ENCODE data around the gene EXOSC7.

The EXOSC7 gene

DNA sequence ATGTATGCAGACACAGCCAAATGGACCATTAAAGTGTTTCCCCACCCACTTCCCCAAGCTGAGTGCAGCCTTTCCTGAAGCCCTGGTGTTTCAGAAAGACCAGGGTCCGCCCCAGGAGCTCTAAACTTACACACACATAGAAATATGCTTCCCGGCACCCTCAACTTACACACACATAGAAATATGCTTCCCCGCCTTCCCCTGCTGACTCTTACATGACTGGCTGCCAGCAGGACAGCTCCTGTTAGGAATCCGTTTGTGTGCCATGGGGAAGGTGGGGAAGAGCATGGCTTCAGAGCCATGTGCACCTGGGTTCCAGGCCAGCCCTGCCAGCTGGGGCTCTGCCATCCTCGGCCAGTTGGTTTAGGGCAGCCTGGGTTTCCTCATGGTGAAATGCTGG lies 53.6 kb downstream of the EXOSC7 start:
- H3K79me1 ChIP-seq (ENCODE audit: low read depth, low read length), result no peaks in the 10 kb centered on the region
- DNase-seq (ENCODE audit: low spot score), result no peak
- H3K4me3 ChIP-seq (ENCODE audit: low read length in 2 of 2), result peak overlapping the region in 1 of 2 donors; percentile 11
- no peak overlapping the region for H3K14ac ChIP-seq (ENCODE audit: low read length)
- H4K8ac ChIP-seq (ENCODE audit: low read depth, low read length), result no peak overlapping the region
- no peak overlapping the region for H2AK5ac ChIP-seq (ENCODE audit: low read depth, low read length)
- no peak overlapping the region for H3K18ac ChIP-seq (ENCODE audit: low read length)
- H3K23ac ChIP-seq (ENCODE audit: low read depth, low read length, poor library complexity), result no peak overlapping the region
- H4K91ac ChIP-seq (ENCODE audit: low read depth, low read length, poor library complexity), result no peak overlapping the region
- H2BK120ac ChIP-seq (ENCODE audit: low read depth, low read length), result no peak overlapping the region
- no peaks in the 10 kb centered on the region for H3K9me3 ChIP-seq (replicated peaks in 1 of 2; ENCODE audit: control insufficient read depth in 2 of 2, insufficient read depth in 1 of 2, low read depth in 1 of 2, low read length in 2 of 2)
- no peak overlapping the region for H3K27ac ChIP-seq (replicated peaks; ENCODE audit: low read length)
- H3K4me2 ChIP-seq (ENCODE audit: insufficient read depth, low read length, poor library complexity, severe bottlenecking), result no peak overlapping the region
- H2BK12ac ChIP-seq (ENCODE audit: low read length), result no peak overlapping the region
- no CpG with 5 or more reads among the region's 5 CpGs for WGBS, 2 donors (ENCODE audit: extremely low coverage in 2 of 2, insufficient read length in 2 of 2, insufficient replicate concordance in 1 of 2)
- H2AFZ ChIP-seq (ENCODE audit: low read length), result no peak overlapping the region
- H3K9ac ChIP-seq (ENCODE audit: low read depth, low read length, poor library complexity), result no peak overlapping the region
- H3K4me1 ChIP-seq (ENCODE audit: control insufficient read depth in 2 of 2, insufficient read depth in 1 of 2, low read depth in 1 of 2, low read length in 2 of 2), result peaks cover 0 to 11% of the 10 kb centered on the region in 2 donors
- H3K36me3 ChIP-seq (replicated peaks in 1 of 2; ENCODE audit: control insufficient read depth in 2 of 2, insufficient read depth in 2 of 2, low read length in 2 of 2), result no peaks in the 10 kb centered on the region
- peaks cover 0 to 14% (median 4%) of the 10 kb centered on the region in 3 experiments for H3K27me3 ChIP-seq (ENCODE audit: control insufficient read depth in 3 of 3, insufficient read depth in 3 of 3, low read depth in 1 of 3, low read length in 3 of 3)
- no peak overlapping the region for H2BK5ac ChIP-seq (ENCODE audit: low read length)
- H2BK15ac ChIP-seq (ENCODE audit: low read length), result no peak overlapping the region
- no peak overlapping the region for H3K4ac ChIP-seq (ENCODE audit: low read length)

DNA sequence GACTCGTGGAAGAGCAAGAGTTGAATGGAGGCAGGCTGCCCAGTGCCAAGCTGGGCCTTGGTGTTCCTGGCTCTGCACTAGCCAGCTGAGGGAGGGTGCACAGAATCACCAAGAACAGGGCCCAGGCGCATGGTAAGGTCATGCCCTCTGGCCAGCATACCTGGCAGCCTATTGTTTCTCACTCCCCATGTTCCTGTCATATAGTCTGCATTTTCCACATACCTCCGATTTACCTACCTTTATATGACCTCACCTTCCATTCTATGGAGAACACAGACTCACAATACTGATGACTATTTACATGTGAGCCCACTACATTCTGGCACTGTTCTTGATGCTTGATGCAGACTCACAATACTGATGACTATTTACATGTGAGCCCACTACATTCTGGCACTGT lies 55.5 kb downstream of the EXOSC7 start:
- Histone ChIP-seq H2BK15ac (ENCODE audit: low read length) (no peak overlapping the region), H2BK120ac (ENCODE audit: low read depth, low read length) (no peak overlapping the region), H3K9ac (ENCODE audit: low read depth, low read length, poor library complexity) (no peak overlapping the region), H3K4me1 (ENCODE audit: control insufficient read depth in 2 of 2, insufficient read depth in 1 of 2, low read depth in 1 of 2, low read length in 2 of 2) (peaks cover 4 to 13% of the 10 kb centered on the region in 2 donors), H2BK5ac (ENCODE audit: low read length) (no peak overlapping the region), H3K27ac (replicated peaks; ENCODE audit: low read length) (no peak overlapping the region), H3K18ac (ENCODE audit: low read length) (no peak overlapping the region), H3K23ac (ENCODE audit: low read depth, low read length, poor library complexity) (no peak overlapping the region), H3K4me3 (ENCODE audit: low read length in 2 of 2) (no peak overlapping the region), H4K91ac (ENCODE audit: low read depth, low read length, poor library complexity) (no peak overlapping the region), H3K36me3 (replicated peaks in 1 of 2; ENCODE audit: control insufficient read depth in 2 of 2, insufficient read depth in 2 of 2, low read length in 2 of 2) (no peaks in the 10 kb centered on the region), H3K27me3 (ENCODE audit: control insufficient read depth in 3 of 3, insufficient read depth in 3 of 3, low read depth in 1 of 3, low read length in 3 of 3) (peaks cover 0 to 20% (median 18%) of the 10 kb centered on the region in 3 experiments), H3K4ac (ENCODE audit: low read length) (no peak overlapping the region), H3K9me3 (replicated peaks in 1 of 2; ENCODE audit: control insufficient read depth in 2 of 2, insufficient read depth in 1 of 2, low read depth in 1 of 2, low read length in 2 of 2) (no peaks in the 10 kb centered on the region), H4K8ac (ENCODE audit: low read depth, low read length) (no peak overlapping the region), H2BK12ac (ENCODE audit: low read length) (no peak overlapping the region), H2AFZ (ENCODE audit: low read length) (no peak overlapping the region), H3K79me1 (ENCODE audit: low read depth, low read length) (no peaks in the 10 kb centered on the region), H3K4me2 (ENCODE audit: insufficient read depth, low read length, poor library complexity, severe bottlenecking) (no peak overlapping the region), H3K14ac (ENCODE audit: low read length) (no peak overlapping the region), H2AK5ac (ENCODE audit: low read depth, low read length) (no peak overlapping the region)
- no peak for DNase-seq (ENCODE audit: low spot score)
- WGBS, 2 donors (ENCODE audit: extremely low coverage in 2 of 2, insufficient read length in 2 of 2, insufficient replicate concordance in 1 of 2), result no CpG with 5 or more reads among the region's 3 CpGs

DNA sequence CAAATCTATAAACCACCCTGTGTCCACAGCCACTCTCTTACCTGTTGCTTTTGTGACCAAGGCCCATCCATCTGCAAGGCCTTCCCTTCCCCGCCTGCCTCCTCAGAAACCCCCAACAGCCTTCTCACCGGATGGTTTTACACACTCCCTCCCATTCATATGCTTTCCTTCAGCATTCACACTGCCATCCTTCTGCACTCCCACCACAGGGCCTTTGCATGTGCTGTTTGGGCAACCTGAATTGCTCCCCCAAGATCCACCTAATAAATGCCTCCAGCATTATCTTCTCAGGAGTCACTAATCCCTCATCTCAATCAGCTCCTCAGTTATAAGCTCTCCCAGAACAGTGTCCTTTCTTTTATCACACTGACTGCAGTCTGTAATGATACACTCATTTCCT lies 56.1 kb downstream of the EXOSC7 start:
- Histone ChIP-seq H2BK12ac (ENCODE audit: low read length) (no peak overlapping the region), H3K27me3 (ENCODE audit: control insufficient read depth in 3 of 3, insufficient read depth in 3 of 3, low read depth in 1 of 3, low read length in 3 of 3) (peaks cover 0 to 26% (median 22%) of the 10 kb centered on the region in 3 experiments), H3K9ac (ENCODE audit: low read depth, low read length, poor library complexity) (no peak overlapping the region), H2AK5ac (ENCODE audit: low read depth, low read length) (no peak overlapping the region), H3K36me3 (replicated peaks in 1 of 2; ENCODE audit: control insufficient read depth in 2 of 2, insufficient read depth in 2 of 2, low read length in 2 of 2) (no peaks in the 10 kb centered on the region), H3K18ac (ENCODE audit: low read length) (no peak overlapping the region), H2BK15ac (ENCODE audit: low read length) (no peak overlapping the region), H2AFZ (ENCODE audit: low read length) (no peak overlapping the region), H3K23ac (ENCODE audit: low read depth, low read length, poor library complexity) (no peak overlapping the region), H4K8ac (ENCODE audit: low read depth, low read length) (no peak overlapping the region), H3K79me1 (ENCODE audit: low read depth, low read length) (no peaks in the 10 kb centered on the region), H2BK5ac (ENCODE audit: low read length) (no peak overlapping the region), H3K27ac (replicated peaks; ENCODE audit: low read length) (no peak overlapping the region), H2BK120ac (ENCODE audit: low read depth, low read length) (no peak overlapping the region), H3K4me2 (ENCODE audit: insufficient read depth, low read length, poor library complexity, severe bottlenecking) (no peak overlapping the region), H3K4me3 (ENCODE audit: low read length in 2 of 2) (no peak overlapping the region), H3K14ac (ENCODE audit: low read length) (no peak overlapping the region), H3K4me1 (ENCODE audit: control insufficient read depth in 2 of 2, insufficient read depth in 1 of 2, low read depth in 1 of 2, low read length in 2 of 2) (peaks cover 4 to 7% of the 10 kb centered on the region in 2 donors), H3K9me3 (replicated peaks in 1 of 2; ENCODE audit: control insufficient read depth in 2 of 2, insufficient read depth in 1 of 2, low read depth in 1 of 2, low read length in 2 of 2) (no peaks in the 10 kb centered on the region), H3K4ac (ENCODE audit: low read length) (no peak overlapping the region), H4K91ac (ENCODE audit: low read depth, low read length, poor library complexity) (no peak overlapping the region)
- no peak for DNase-seq (ENCODE audit: low spot score)
- no CpG with 5 or more reads among the region's 2 CpGs for WGBS, 2 donors (ENCODE audit: extremely low coverage in 2 of 2, insufficient read length in 2 of 2, insufficient replicate concordance in 1 of 2)

DNA sequence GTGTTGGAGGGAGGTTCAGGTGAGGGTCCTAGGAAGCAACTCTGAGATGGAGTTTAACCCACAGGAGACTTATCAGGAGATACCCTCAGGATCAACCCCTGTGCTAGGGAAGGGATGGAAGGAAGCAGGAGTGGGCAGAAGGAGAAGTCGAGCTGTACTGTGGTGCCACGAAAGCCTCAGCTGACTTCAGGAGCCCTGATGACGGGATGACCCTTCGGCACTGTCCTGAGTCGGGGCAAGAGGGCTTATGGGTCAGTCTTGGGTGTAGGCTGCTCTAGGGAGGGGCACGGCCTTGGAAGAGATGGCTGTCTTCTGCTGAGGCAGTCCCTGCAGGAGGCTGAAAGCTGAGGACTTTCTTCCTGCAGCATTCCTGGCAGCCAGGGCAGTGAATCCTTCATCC lies 57.7 kb downstream of the EXOSC7 start:
- H3K9me3 ChIP-seq (replicated peaks in 1 of 2; ENCODE audit: control insufficient read depth in 2 of 2, insufficient read depth in 1 of 2, low read depth in 1 of 2, low read length in 2 of 2), result no peaks in the 10 kb centered on the region
- H3K4me2 ChIP-seq (ENCODE audit: insufficient read depth, low read length, poor library complexity, severe bottlenecking), result no peak overlapping the region
- no peak overlapping the region for H3K18ac ChIP-seq (ENCODE audit: low read length)
- H3K14ac ChIP-seq (ENCODE audit: low read length), result no peak overlapping the region
- no CpG with 5 or more reads among the region's 6 CpGs for WGBS, 2 donors (ENCODE audit: extremely low coverage in 2 of 2, insufficient read length in 2 of 2, insufficient replicate concordance in 1 of 2)
- DNase-seq (ENCODE audit: low spot score), result no peak
- peaks cover 0 to 27% (median 22%) of the 10 kb centered on the region in 3 experiments for H3K27me3 ChIP-seq (ENCODE audit: control insufficient read depth in 3 of 3, insufficient read depth in 3 of 3, low read depth in 1 of 3, low read length in 3 of 3)
- no peak overlapping the region for H3K23ac ChIP-seq (ENCODE audit: low read depth, low read length, poor library complexity)
- no peak overlapping the region for H2BK12ac ChIP-seq (ENCODE audit: low read length)
- no peaks in the 10 kb centered on the region for H3K79me1 ChIP-seq (ENCODE audit: low read depth, low read length)
- H3K4ac ChIP-seq (ENCODE audit: low read length), result no peak overlapping the region
- no peak overlapping the region for H3K9ac ChIP-seq (ENCODE audit: low read depth, low read length, poor library complexity)
- no peak overlapping the region for H2AK5ac ChIP-seq (ENCODE audit: low read depth, low read length)
- no peak overlapping the region for H2AFZ ChIP-seq (ENCODE audit: low read length)
- no peak overlapping the region for H4K8ac ChIP-seq (ENCODE audit: low read depth, low read length)
- H4K91ac ChIP-seq (ENCODE audit: low read depth, low read length, poor library complexity), result no peak overlapping the region
- H2BK5ac ChIP-seq (ENCODE audit: low read length), result no peak overlapping the region
- no peaks in the 10 kb centered on the region for H3K36me3 ChIP-seq (replicated peaks in 1 of 2; ENCODE audit: control insufficient read depth in 2 of 2, insufficient read depth in 2 of 2, low read length in 2 of 2)
- H2BK120ac ChIP-seq (ENCODE audit: low read depth, low read length), result no peak overlapping the region
- peaks cover 2 to 4% of the 10 kb centered on the region in 2 donors for H3K4me1 ChIP-seq (ENCODE audit: control insufficient read depth in 2 of 2, insufficient read depth in 1 of 2, low read depth in 1 of 2, low read length in 2 of 2)
- H2BK15ac ChIP-seq (ENCODE audit: low read length), result no peak overlapping the region
- H3K27ac ChIP-seq (replicated peaks; ENCODE audit: low read length), result no peak overlapping the region
- no peak overlapping the region for H3K4me3 ChIP-seq (ENCODE audit: low read length in 2 of 2)
